K562 (cell line): ENCODE measurements around the gene LACTBL1. TPM values are rescaled to one million over a fixed set of nuclear protein-coding genes. Genes with fewer than 3 reads are reported as not detected.

Experiments used
- ATAC-seq: fragments of 200-7000 bp; cut with Tn5 transposase; 3 replicates; pipeline ENCODE4 v1.9.1; 2020; ENCODE audit warnings: moderate library complexity
- BruUV-seq: library from RNA; stranded (reverse); fragments of 400-500 nt; replicated peaks from 2 replicates; lab custom pipeline; 2021; lab: Mats Ljungman, UMichigan
- CTCF ChIA-PET: fragments of 300-600 bp; formaldehyde crosslinking; extraction: SDS; loops from one replicate; lab custom pipeline; 2021; ENCODE audit warnings: low intra/inter-chr PET ratio; lab: Yijun Ruan, JAX
- POLR2A ChIA-PET: fragments of 300-600, 350-650 bp; sonication (Branson Sonifier 250); formaldehyde crosslinking; extraction: SDS; loops from one replicate; lab custom pipeline; 2021; ENCODE audit warnings: antibody characterized with exemption, inconsistent platforms; lab: Yijun Ruan, JAX
- DNase-seq, 4 experiments: peaks; one replicate each; pipeline versions ENCODE4 v3.0.0 to v3.0.0-alpha.2; 2011 to 2018; ENCODE audit warnings: low spot score in 3 of 4, mixed read lengths in 3 of 4; ENCODE audit errors: extremely low read depth in 1 of 4
- FAIRE-seq: peaks from 2 replicates; lab custom pipeline; 2011; peaks lifted over from hg19 to GRCh38; lab: Jason Lieb, UNC
- H2AFZ ChIP-seq: 2 replicates; pipeline ENCODE4 v1.6.0; 2011; ENCODE audit warnings: low read depth, low read length, control low read depth, inconsistent platforms
- H3K27ac ChIP-seq: fragments of 200-600 bp; 3 replicates; pipeline ENCODE4 v1.8.0; 2011; ENCODE audit warnings: low read depth, mild to moderate bottlenecking, control low read depth, inconsistent platforms, low read length, moderate library complexity, mixed read lengths; ENCODE audit errors: extremely low read depth
- H3K27me3 ChIP-seq, 2 experiments: fragments of 300-600 bp in 1 of 2; 2 replicates in 1 of 2; 3 replicates in 1 of 2; pipeline versions ENCODE4 v1.6.0 to v1.8.0; 2011; ENCODE audit warnings: inconsistent platforms in 2 of 2, low read length in 2 of 2, mild to moderate bottlenecking in 1 of 2, mixed read lengths in 1 of 2, moderate library complexity in 1 of 2; ENCODE audit not compliant: control insufficient read depth in 2 of 2, insufficient read depth in 2 of 2
- H3K36me3 ChIP-seq: fragments of 300-600 bp; 3 replicates; pipeline ENCODE4 v1.8.0; 2011; ENCODE audit warnings: mild to moderate bottlenecking, low read length, inconsistent platforms; ENCODE audit not compliant: control insufficient read depth, insufficient read depth
- H3K4me1 ChIP-seq, 2 experiments: fragments of 200-600 bp in 1 of 2; replicated peaks in 1 of 2; 2 replicates in 1 of 2; 3 replicates in 1 of 2; pipeline versions ENCODE4 v1.5.1 to v1.8.0; 2011; ENCODE audit warnings: inconsistent platforms in 2 of 2, low read length in 2 of 2, mild to moderate bottlenecking in 1 of 2, mixed read lengths in 1 of 2, moderate library complexity in 1 of 2; ENCODE audit not compliant: control insufficient read depth in 2 of 2, insufficient read depth in 2 of 2
- H3K4me2 ChIP-seq: 2 replicates; pipeline ENCODE4 v1.6.1; 2011; ENCODE audit warnings: low read length, control low read depth, inconsistent platforms, mixed read lengths; ENCODE audit not compliant: insufficient read depth
- H3K4me3 ChIP-seq: fragments of 200-600 bp; sonication (generic), shearing (Covaris generic); 2 replicates; pipeline ENCODE4 v1.5.1; 2016; ENCODE audit warnings: control low read depth, inconsistent platforms
- H3K79me2 ChIP-seq: fragments of 200-600 bp; 3 replicates; pipeline ENCODE4 v1.8.0; 2011; ENCODE audit warnings: low read length, inconsistent platforms; ENCODE audit not compliant: control insufficient read depth, insufficient read depth
- H3K9ac ChIP-seq, 2 experiments: 2 replicates each; pipeline versions ENCODE4 v1.6.0 to v1.6.1; 2011; ENCODE audit warnings: low read depth in 2 of 2, low read length in 2 of 2, control low read depth in 1 of 2, inconsistent platforms in 1 of 2, mild to moderate bottlenecking in 1 of 2, mixed read lengths in 1 of 2; ENCODE audit not compliant: insufficient read depth in 1 of 2
- H3K9me1 ChIP-seq: one replicate; pipeline ENCODE4 v1.6.0; 2011; ENCODE audit warnings: inconsistent platforms, mild to moderate bottlenecking, low read length, moderate library complexity; ENCODE audit not compliant: control insufficient read depth, insufficient read depth
- H3K9me3 ChIP-seq: replicated peaks from 2 replicates; pipeline ENCODE4 v1.5.1; 2011; ENCODE audit warnings: low read depth, low read length, inconsistent platforms; ENCODE audit not compliant: control insufficient read depth, insufficient read depth
- H4K20me1 ChIP-seq: replicated peaks from 2 replicates; pipeline ENCODE4 v1.6.1; 2011; ENCODE audit warnings: low read length, inconsistent platforms, mixed read lengths; ENCODE audit not compliant: control insufficient read depth, insufficient read depth
- ATF4 ChIP-seq: fragments of 450-650 bp; formaldehyde crosslinking; IDR thresholded peaks from 2 replicates; pipeline ENCODE4 v1.4.0; 2022; ENCODE audit warnings: mild to moderate bottlenecking, moderate library complexity
- BACH1 ChIP-seq: fragments of 200-800 bp; sonication (Bioruptor generic); IDR thresholded peaks from 2 replicates; pipeline ENCODE4 v1.6.1; 2016; ENCODE audit warnings: missing genetic modification characterization, missing compliant biosample characterization
- DIDO1 ChIP-seq: fragments of 450-650 bp; IDR thresholded peaks from 2 replicates; pipeline ENCODE4 v1.6.1; 2016; ENCODE audit warnings: low read depth, missing biosample characterization, missing genetic modification characterization
- GTF2A2 ChIP-seq: IDR thresholded peaks from 2 replicates; pipeline ENCODE4 v1.6.1; 2016; ENCODE audit warnings: mild to moderate bottlenecking, missing genetic modification characterization, missing compliant biosample characterization
- MAFK ChIP-seq: IDR thresholded peaks from 2 replicates; pipeline ENCODE4 v1.6.1; 2011; ENCODE audit warnings: low read length, improper control_type of control experiment
- MXI1 ChIP-seq: IDR thresholded peaks from 2 replicates; pipeline ENCODE4 v1.6.1; 2011; ENCODE audit warnings: low read depth, mild to moderate bottlenecking, improper control_type of control experiment, low read length
- PHF8 ChIP-seq: fragments of 200-600 bp; sonication (generic); IDR thresholded peaks from 2 replicates; pipeline ENCODE4 v1.6.1; 2012; ENCODE audit warnings: mixed run types, mild to moderate bottlenecking, inconsistent platforms, low read length, moderate library complexity, borderline replicate concordance
- SMARCC2 ChIP-seq: fragments of 450-650 bp; IDR thresholded peaks from 2 replicates; pipeline ENCODE4 v1.6.1; 2017; ENCODE audit warnings: antibody characterized with exemption, moderate library complexity, mild to moderate bottlenecking, low read depth
- STAT5B ChIP-seq: fragments of 250-450 bp; sonication (Bioruptor Pico); IDR thresholded peaks from 2 replicates; pipeline ENCODE4 v1.8.0; 2021; ENCODE audit warnings: mild to moderate bottlenecking, inconsistent platforms
- UBTF ChIP-seq, 2 experiments: IDR thresholded peaks; 2 replicates each; pipeline ENCODE4 v1.6.1; 2012; ENCODE audit warnings: improper control_type of control experiment in 2 of 2, low read depth in 2 of 2, low read length in 2 of 2, borderline replicate concordance in 1 of 2
- ZBTB17 ChIP-seq: fragments of 450-650 bp; formaldehyde crosslinking; IDR thresholded peaks from 2 replicates; pipeline ENCODE4 v1.4.0; 2020; ENCODE audit warnings: mild to moderate bottlenecking
- ZFP36 ChIP-seq: fragments of 150-350 bp; IDR thresholded peaks from 2 replicates; pipeline ENCODE4 v1.6.1; 2018; ENCODE audit warnings: low read length, low read depth; ENCODE audit not compliant: partially characterized antibody
- ZNF444 ChIP-seq: fragments of 250-450 bp; sonication (Bioruptor Pico); IDR thresholded peaks from 2 replicates; pipeline ENCODE4 v1.4.0; 2020; ENCODE audit warnings: mild to moderate bottlenecking, moderate library complexity
- ZNF696 ChIP-seq: fragments of 250-450 bp; sonication (Bioruptor Pico); conservative IDR thresholded peaks from 2 replicates; pipeline ENCODE4 v1.4.0; 2020; ENCODE audit warnings: mild to moderate bottlenecking, moderate library complexity
- WGBS: fragments of 100-300 bp; shearing (Covaris generic); methylation state at CpG from one replicate; pipeline ENCODE4 v1.1.6; 2016; ENCODE audit warnings: low coverage, mixed read lengths; ENCODE audit not compliant: insufficient coverage; ENCODE audit errors: missing lambda C conversion rate; 5-methylcytosine and 5-hydroxymethylcytosine counted together
- in situ Hi-C: fragments of 300-500 bp; cut with MboI; formaldehyde crosslinking; loops from 4 replicates; pipeline ENCODE4 v1.15.0; 2018; ENCODE audit warnings: inconsistent platforms, mixed read lengths
- intact Hi-C: fragments of 100-400 bp; cut with micrococcal nuclease; formaldehyde crosslinking; loops from 2 replicates; pipeline ENCODE4 v1.14.2; 2022
- polyA plus RNA-seq, 8 experiments: library from polyadenylated mRNA; depleted of rRNA in 4 of 8; stranded (reverse) in 5 of 8; unstranded in 3 of 8; fragments of >200 nt; fragmentation: Nextera tagmentation in 2 of 8; fragmentation: Illumina TruSeq in 1 of 8; extraction: Ambion mirVana in 2 of 8; extraction: Trizol in 1 of 8; gene quantifications; 2 replicates each; pipeline versions ENCODE4 v1.2.1 to v1.2.3, GENCODE V29; 2011 to 2014; ENCODE audit warnings: inconsistent platforms in 1 of 8, missing spikeins in 1 of 8
- total RNA-seq, 7 experiments: library from RNA; depleted of rRNA in 6 of 7; stranded (reverse); fragments of >200 nt in 6 of 7; fragmentation: Illumina TruSeq in 2 of 7; extraction: Trizol in 2 of 7; gene quantifications; 2 replicates each; pipeline versions ENCODE4 v1.2.1 to v1.2.3, GENCODE V29; 2011 to 2021; ENCODE audit warnings: low replicate concordance in 1 of 7

LACTBL1 gene
- total and polyA plus RNA-seq, 9 of the 15 experiments (the other 6 are each of a cell fraction or from before 2014, with no cell fraction given): not detected

GRCh38 chr1:23019094-23019862 lies 46.6 kb upstream of the LACTBL1 start, which contains the start of gene KDM1A (continued):
- TF ChIP-seq ATF4 (CRISPR knock-in tag) (0 out of 2 replicates have a peak, but pooled peaks have one; percentile 34), SMARCC2 (no peak; the same call in 1 of the 2 replicates), UBTF (IDR thresholded peaks at IDR 0.05; ENCODE audit: borderline replicate concordance in 1 of 2, low read depth in 2 of 2, low read length in 2 of 2) (peak; percentile 58 to 82; a peak in 3 of 4 replicates)
- TF ChIP-seq, all 486 proteins: peak for 233

- H3K79me2 ChIP-seq: peaks cover 48% of the 10 kb centered on the region
- peak; percentile 2 for ATAC-seq
- TF ChIP-seq ZNF444 (CRISPR knock-in tag) (peak; percentile 43; the same call in 1 of the 2 replicates), BACH1 (tag) (0 out of 2 replicates have a peak, but pooled peaks have one; percentile 55), MAFK (0 out of 2 replicates have a peak, but pooled peaks have one; percentile 9), GTF2A2 (tag) (0 out of 2 replicates have a peak, but pooled peaks have one; percentile 17), PHF8 (no peak), DIDO1 (tag) (no peak), MXI1 (no peak), ZNF696 (CRISPR knock-in tag) (0 out of 2 replicates have a peak, but pooled peaks have one; percentile 37), STAT5B (CRISPR knock-in tag) (no peak), ZBTB17 (CRISPR knock-in tag) (0 out of 2 replicates have a peak, but pooled peaks have one; percentile 35), ZFP36 (no peak)
These were observed 46.0 kb upstream of the LACTBL1 start for GRCh38 chr1:23018661-23019093.

More at GRCh38 chr1:23018661-23019093, 46.0 kb upstream of the LACTBL1 start:
- FAIRE-seq (no peak), DNase-seq (peak; percentile 31 to 64 (median 46))
- Histone ChIP-seq H3K4me2 (peak overlapping the region; percentile 96), H3K27ac (peak overlapping the region; percentile 91), H3K36me3 (peaks cover 13% of the 10 kb centered on the region; the same call in 2 of the 3 replicates), H3K4me1 (peaks cover 7 to 8% of the 10 kb centered on the region in 2 experiments; a peak in 4 of 5 replicates), H3K4me3 (peak overlapping the region; percentile 94), H4K20me1 (0 out of 2 replicates have a peak, but pooled peaks cover 3% of the 10 kb centered on the region), H3K9me3 (peaks cover 14% of the 10 kb centered on the region; the same call in 1 of the 2 replicates), H2AFZ (peak overlapping the region; percentile 100), H3K9ac (peak overlapping the region; percentile 98 to 99), H3K27me3 (no peaks in the 10 kb centered on the region), H3K9me1 (no peaks in the 10 kb centered on the region)
- intact Hi-C loops: no loop called here
- CTCF ChIA-PET: interaction anchor here (0.9 kb wide), 1 partner anchor 42 kb away, joined by 3 read pairs; no protein-coding TSS in a partner anchor
- POLR2A ChIA-PET: interaction anchor here (0.5 to 2.9 kb wide), 9 partner anchors 9 to 651 kb away, joined by 3 to 22 read pairs (median 3); partner anchors contain the start of gene HNRNPR
- in situ Hi-C loops: no loop called here
- TSS peak; percentile 96 for BruUV-seq
- WGBS: 27% methylated on average over 10 of the region's 10 CpGs
